Ureter (tissue), 1 donor: ENCODE data around the gene CDKN1C. TPM values are rescaled to one million over a fixed set of nuclear protein-coding genes. Genes with fewer than 3 reads are reported as not detected.
A peak's percentile ranks its signal among the peaks of the same experiment; 100 is the strongest.

Experiments
- DNase-seq: peaks from one replicate; pipeline ENCODE4 v3.0.0-alpha.2; 2020; ENCODE audit warnings: low spot score
- total RNA-seq: library from RNA; stranded (reverse); gene quantifications from one replicate; pipeline ENCODE4 v1.2.4, GENCODE V29; 2023
- donor health status: DM: yes; HTN: yes; CAD: no.

CDKN1C gene
- total RNA-seq, 1 donor from 2014 or later, result 21.5 TPM

- DNase-seq, result peak; percentile 76
Observed at GRCh38 chr11:2890466-2891294, 5.1 kb upstream of the CDKN1C start.

GRCh38 chr11:2889362-2890273, 4.0 kb upstream of the CDKN1C start:
- DNase-seq, result no peak

GRCh38 chr11:2888266-2888968, 2.8 kb upstream of the CDKN1C start:
- peak; percentile 93 for DNase-seq

- no peak for DNase-seq
Observed at GRCh38 chr11:2887515-2888195, 2.1 kb upstream of the CDKN1C start.

- DNase-seq, result no peak
Observed at GRCh38 chr11:2886936-2887335, 1.4 kb upstream of the CDKN1C start.

- no peak for DNase-seq
Observed at GRCh38 chr11:2886191-2886894, 768 bp upstream of the CDKN1C start.

GRCh38 chr11:2885017-2885677, 428 bp downstream of the CDKN1C start:
- DNase-seq, result no peak

GRCh38 chr11:2883979-2884815, 1.4 kb downstream of the CDKN1C start:
- DNase-seq, result no peak

- no peak for DNase-seq
Observed at GRCh38 chr11:2883640-2883978, 2.0 kb downstream of the CDKN1C start.

GRCh38 chr11:2882396-2883110, 3.0 kb downstream of the CDKN1C start:
- DNase-seq, result no peak

GRCh38 chr11:2881981-2882375, 3.6 kb downstream of the CDKN1C start:
- DNase-seq, result no peak

GRCh38 chr11:2881076-2881980, 4.2 kb downstream of the CDKN1C start:
- DNase-seq, result no peak

- no peak for DNase-seq
Observed at GRCh38 chr11:2880646-2881045, 4.9 kb downstream of the CDKN1C start.

GRCh38 chr11:2878782-2879181, 6.8 kb downstream of the CDKN1C start:
- DNase-seq, result no peak

- no peak for DNase-seq
Observed at GRCh38 chr11:2877474-2877873, 8.1 kb downstream of the CDKN1C start.

- DNase-seq, result no peak
Observed at GRCh38 chr11:2874963-2875362, 10.6 kb downstream of the CDKN1C start.

- DNase-seq, result no peak
Observed at GRCh38 chr11:2870969-2871680, 14.4 kb downstream of the CDKN1C start.
